ENCODE data around the gene GALNT13.

GALNT13 gene

DNA sequence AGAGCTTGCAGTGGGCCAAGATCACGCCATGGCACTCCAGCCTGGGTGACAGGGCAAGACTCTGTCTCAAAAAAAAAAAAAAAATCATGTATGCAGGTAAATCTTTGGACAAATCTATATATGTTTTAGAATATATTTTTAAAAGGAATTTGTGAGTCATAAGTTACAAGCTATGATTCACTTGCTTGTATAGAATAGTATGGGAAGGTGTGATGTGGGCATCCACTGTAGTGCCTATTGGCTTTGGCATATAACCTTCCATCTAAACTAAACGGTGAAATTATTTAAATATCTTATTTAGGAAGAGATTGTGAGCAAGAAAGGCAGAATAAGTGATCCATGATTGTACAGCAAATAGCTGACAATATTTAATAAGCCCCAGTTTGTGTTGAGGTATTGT, 261.1 kb downstream of the GALNT13 start:
- no peak for DNase-seq

DNA sequence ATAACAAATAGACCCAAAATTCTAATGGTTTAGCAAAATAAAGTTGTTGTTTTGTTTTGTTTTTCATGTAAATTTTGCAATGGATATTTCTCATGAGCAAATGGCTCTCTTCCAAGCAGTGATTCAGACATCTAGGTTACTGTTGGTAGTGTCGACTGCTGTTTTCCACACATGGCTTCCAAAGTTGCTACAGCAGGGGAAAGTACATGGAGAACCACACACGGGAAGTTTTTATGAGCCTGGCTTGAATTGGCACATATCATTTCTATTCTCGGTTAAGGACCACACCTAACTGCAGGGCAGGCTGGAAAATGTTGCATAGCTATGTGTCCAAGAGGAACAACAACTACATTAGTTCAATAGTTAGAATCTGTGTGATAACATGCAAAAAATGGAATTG, 262.1 kb downstream of the GALNT13 start:
- no peak for DNase-seq

DNA sequence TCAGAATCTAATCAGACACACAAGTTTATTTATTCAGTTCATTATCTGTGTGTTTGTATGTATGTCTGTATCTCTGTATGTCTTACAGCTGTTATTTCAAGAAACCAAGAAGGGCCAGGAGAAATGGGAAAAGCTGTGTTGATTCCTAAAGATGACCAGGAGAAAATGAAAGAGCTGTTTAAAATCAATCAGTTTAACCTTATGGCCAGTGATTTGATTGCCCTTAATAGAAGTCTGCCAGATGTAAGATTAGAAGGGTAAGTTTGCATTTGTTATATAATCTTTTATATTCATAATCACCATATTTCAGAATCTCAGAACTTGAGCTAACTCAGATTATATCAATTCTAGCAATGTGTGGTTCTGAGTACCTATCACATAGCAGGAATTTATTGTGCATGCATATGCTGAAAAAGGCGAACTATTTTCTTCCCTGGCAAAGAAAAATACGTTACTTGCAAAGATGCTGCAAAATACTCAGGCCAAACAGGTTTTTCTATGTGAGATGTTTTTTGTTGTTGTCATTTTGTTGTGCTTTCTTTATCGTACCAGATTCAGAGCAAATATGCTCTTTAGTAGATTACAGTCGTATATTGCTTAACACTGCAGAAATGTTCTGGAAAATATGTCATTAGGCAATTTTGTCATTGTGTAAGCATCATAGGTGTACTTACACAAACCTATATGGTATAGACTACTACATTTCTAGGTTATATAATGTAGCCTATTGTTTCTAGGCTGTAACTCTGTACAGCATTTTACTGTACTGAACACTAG, 268.7 kb downstream of the GALNT13 start:
- no peak for DNase-seq

DNA sequence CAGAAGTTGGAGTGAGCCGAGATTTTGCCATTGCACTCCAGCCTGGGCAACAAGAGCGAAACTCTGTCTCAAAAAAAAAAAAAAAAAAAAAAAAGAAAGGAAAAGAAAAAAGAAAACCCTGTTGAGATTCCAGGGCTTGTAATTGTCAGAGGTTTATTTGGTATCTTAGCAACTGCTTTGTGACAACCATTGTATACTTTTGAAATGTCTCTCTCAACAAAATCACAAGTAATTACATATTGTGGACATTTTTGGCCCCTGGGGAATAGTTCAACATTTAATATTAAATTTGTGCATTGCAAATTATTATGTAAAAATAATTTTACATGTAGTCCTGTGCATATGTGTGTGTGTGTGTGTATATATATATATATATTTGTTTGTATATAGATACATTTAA, 270.8 kb downstream of the GALNT13 start:
- no peak for DNase-seq

DNA sequence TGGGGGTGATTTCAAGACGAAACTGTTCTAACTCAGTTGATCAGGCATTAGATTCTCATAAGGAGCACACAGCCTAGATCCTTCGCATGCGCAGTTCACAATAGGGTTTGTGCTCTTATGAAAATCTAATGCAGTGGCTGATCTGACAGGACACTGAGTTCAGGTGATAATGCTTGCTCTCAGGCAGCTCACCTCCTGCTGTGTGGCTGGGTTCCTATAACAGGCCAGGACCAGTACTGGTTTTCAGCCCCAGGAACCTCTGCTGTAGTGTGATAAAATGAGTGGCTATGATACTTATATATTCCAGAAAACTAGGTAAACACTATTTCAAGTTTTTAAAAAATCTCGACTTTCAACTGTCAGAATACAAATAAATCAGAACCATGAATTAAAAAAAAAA, 271.4 kb downstream of the GALNT13 start:
- DNase-seq, result no peak

DNA sequence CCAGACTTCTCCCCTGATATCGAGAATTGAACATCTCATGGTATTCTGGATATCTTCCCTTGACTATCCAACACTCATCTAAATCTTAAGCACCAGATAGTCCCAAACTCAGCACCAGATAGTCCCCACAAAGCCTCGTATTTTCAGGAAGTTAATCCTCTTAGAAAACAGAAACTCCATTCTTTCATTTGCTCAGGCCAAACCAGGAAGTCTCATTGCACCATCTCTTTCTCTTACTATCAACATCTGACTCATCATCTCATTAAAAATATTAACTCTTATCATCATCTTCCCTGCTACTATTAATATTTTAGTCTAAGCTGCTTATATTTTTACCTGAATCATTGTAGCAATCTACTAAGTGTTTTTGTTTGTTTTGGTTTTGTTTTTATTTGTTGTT, 286.4 kb downstream of the GALNT13 start:
- DNase-seq, result no peak

DNA sequence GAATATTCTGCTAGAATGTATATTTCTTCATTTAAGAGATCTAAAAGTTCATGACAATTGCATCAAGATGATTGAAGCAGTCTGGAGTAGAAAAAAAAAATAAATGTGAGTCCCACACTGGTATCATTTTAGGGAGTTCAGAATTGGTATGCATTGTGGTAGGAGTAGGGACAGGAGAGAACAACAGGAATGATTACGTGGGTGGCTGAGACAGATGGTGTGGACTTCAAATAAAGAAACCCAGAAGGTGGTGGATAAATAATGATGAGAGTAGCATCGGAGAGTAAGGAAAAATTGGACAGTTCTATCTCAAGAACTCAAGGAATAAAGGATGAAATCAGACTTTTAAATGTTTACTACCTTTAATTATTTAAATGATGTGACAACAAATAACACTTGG, 289.6 kb downstream of the GALNT13 start:
- DNase-seq, result no peak

DNA sequence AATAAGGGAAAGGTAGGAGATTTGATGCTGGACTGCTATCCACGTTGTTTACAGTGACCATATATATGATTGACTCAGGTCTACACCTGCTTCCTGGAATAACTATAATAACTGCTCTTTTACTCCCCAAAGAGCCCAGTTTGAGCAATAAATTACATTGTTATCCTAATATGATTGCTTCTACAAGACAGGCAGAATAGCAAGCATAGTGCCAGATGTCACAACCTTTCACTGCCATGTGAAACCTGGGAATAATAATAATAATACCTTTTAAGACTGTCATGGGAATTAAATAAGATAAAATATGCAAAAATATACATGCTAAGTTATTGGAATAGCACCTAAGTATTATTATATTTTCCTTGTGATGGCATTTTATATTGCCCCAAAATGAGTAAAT, 298.7 kb downstream of the GALNT13 start:
- no peak for DNase-seq

DNA sequence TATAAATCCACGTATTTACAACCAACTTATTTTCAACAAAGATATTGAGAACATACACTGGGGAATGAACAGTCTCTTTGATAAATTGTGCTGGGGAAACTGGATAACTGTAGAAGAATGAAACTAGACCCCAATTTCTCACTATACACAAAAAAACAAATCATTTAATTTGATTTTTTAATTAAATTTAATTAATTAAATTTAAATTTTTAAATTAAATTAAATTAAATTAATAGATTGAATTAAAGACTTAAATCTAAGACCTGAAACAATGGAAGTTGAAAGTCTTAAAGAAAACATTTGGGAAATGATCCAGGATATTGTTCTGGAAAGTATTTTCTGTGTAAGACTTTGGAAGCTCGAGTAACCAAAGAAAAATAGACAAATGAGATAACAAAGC, 301.4 kb downstream of the GALNT13 start:
- DNase-seq, result no peak

DNA sequence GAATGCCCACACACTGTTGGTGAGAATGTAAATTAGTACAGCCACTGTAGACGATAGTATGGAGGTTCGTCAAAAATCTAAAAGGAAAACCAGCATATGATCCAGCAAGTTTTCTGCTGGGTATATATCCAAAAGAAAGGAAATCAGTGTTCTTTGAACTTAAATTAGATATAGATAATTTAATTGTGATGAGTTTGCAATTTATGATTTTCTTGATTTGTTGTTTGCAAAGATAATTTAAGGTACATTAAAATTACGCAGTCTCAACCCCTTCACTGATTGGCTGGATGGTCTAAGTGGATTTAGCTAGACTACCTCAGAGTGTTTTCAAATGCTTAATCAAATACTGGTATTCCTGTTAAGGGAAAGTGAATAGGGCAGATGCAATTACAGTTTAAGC, 302.2 kb downstream of the GALNT13 start:
- no peak for DNase-seq

DNA sequence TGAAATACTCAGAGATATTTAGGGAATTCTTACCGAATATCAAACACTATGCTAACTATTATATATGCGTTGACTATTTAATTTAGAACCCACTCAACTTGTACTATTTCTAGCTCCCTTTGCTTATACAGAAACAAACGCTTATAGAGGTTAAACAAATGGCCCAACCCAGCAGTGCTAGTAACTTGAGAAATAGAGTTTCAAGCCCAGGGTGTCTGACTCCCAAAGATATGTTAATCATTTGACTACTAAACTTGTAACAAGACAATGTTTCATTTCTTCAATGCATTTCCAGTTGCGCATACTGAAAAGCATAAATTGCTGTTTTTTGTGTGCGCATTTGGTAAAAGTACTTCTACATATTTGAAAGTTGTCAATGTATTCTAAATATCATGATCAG, 310.3 kb downstream of the GALNT13 start:
- DNase-seq, result no peak

DNA sequence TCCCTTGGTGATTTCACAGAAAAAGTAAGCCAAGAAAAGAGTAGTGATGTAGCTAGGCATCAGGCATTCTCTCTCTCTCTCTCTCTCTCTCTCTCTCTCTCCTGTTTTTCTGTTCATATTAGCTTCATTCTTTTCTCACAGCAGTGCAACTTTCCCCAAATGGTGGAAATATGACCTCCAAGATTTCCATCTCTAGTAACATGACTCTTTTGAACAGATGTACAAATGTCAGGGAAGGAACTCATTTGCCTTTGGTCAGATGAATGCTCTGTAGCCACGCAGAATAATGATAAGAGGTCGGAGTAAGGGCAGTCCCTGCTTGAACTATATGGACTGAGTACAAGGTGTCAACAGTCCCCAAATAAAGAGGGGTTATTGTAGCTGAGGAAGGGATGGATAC, 316.2 kb downstream of the GALNT13 start:
- no peak for DNase-seq

DNA sequence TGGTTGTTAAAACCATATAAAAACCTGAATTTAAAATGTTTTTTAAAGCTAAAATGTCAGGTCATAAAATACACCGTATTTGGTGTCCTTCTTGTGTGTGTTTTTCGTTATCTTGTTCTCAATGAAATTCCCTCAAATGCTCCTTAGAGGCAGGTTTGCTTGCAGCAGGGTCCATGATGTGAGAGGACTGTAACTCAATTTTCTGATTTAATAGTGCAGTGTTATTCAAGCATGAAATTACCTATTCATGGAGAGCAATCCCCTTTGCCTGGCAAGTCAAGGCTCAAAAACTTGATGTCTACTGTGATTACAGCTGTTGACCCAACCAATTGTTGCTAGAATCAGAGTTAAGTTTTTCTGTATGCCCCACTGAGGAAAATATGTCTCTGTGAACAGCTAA, 318.2 kb downstream of the GALNT13 start:
- no peak for DNase-seq

DNA sequence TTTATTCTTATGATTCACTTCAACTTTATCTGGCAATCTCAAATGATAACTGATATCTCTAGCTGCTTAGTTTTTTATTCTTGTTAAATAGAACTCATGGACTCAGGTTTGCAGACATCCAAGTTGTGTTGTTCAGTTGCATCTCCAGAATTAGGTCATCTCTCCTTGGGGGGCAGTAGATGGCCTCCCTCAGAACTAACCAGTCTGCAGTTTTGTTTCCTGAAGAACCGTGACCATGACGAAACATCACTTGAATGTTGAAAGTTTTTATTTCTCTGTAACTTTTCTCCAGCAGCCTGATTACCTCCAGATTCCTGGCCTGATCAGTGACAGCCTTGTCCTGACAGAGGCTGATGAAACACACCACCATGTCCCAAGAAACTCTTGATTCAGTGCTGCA, 321.5 kb downstream of the GALNT13 start:
- no peak for DNase-seq

DNA sequence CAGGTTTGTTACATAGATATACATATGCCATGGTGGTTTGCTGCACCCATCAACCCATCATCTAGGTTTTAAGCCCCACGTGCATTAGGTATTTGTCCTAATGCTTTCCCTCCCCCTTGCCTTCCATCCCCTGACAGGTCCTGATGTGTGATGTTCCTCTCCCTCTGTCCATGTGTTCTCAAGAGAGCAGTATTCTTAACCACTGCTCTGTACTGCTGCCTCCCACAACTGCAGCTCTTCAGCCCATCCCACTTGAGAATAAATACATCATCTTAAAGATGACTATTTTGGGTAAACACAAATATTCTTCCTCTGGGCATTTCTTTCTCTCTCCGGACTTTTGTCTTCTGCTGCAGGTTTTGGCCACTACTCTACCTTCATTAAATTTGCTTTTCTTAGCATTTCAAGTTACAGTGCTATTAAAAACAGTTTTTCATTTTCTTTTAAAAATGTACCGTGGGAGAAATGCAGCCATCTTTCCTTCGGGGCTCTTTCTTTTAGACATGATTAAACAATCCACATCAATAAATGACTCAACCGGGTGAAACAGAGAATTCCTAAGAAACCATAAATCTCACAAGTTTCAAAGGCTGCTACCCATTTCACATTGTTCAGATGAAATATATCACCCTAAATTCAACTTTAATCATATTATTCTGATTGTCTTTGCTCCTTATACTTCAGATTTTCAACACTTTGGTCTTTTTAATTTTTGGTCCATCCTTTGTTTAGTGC, 323.4 kb downstream of the GALNT13 start:
- no peak for DNase-seq

DNA sequence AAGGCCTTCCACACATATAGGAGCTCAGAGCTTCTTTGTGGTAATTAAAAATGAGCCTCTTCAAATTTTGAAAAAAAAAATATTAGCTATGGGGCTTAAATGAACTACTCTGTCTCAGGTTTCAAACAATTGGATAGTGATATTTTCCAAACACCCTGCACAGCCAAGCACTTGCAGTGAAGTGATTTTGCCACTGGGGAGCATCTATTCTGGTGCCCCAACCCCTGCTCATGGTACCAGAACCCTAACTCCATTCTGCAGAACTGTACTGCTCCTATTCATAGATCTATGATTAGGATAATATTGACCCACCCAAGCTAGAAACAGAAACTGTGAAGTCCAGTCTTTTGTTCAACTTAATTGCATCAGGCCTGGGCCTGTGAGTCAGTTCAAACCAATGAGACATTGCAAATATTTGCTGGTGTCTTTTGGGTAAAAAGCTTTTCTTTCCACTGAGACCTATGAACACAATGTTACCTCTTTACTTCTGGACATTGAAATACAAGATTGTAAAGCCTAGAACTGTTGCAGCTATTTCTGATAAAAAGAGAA, 324.0 kb downstream of the GALNT13 start:
- no peak for DNase-seq

DNA sequence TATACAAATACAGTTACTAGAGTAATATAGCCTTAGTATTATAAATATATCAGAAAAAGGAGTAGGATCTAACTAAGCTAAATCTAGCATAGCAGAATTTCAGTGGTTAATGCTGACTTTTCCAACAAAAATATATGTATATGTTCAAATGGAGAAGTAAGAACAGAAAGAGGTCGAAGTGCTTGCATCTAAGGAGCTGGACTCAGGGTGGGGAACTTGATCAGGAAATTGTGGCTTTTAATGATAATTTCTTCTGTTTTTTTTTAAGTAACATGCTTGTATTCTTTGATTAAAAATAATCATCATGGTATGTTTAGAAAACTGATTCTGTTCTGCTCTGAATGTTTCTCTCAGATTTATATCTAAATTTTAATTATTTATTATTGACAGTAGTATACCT, 327.1 kb downstream of the GALNT13 start:
- no peak for DNase-seq

DNA sequence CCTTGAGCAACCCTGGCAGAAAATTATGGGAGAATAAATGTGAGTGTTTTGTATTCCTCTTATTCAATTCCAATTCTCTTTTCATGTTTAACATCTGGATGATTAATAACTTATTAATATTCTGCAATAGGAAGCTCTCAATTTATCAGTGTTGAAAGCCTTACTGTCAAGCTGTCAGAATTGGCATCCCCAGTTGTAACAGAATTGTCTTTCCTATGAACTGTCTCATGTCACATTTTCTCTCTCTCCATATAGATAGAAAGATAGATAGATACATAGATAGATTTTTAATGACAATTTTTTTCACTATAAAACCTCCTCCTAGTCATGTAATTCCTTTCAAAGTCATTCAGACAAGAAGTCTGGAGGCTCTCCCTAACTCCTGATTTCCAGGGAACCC, 331.5 kb downstream of the GALNT13 start:
- no peak for DNase-seq

DNA sequence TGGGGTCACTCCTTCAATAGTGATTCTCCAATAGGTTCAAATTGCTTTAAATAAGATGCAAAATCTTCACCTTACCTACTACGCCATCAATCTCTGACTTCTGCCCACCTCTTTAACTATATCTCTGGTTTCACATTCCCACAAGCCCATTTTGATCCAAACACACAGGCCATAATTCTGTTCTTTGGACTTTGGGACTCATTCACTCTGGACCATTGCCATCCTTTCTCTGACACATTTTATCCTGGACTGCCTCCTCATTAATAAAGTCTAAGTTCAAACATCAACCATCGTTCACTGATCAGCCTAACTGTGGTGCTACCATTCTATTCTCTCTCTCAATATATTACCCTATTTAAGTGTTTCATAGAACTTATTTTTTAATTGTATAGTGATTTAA, 332.2 kb downstream of the GALNT13 start:
- no peak for DNase-seq

DNA sequence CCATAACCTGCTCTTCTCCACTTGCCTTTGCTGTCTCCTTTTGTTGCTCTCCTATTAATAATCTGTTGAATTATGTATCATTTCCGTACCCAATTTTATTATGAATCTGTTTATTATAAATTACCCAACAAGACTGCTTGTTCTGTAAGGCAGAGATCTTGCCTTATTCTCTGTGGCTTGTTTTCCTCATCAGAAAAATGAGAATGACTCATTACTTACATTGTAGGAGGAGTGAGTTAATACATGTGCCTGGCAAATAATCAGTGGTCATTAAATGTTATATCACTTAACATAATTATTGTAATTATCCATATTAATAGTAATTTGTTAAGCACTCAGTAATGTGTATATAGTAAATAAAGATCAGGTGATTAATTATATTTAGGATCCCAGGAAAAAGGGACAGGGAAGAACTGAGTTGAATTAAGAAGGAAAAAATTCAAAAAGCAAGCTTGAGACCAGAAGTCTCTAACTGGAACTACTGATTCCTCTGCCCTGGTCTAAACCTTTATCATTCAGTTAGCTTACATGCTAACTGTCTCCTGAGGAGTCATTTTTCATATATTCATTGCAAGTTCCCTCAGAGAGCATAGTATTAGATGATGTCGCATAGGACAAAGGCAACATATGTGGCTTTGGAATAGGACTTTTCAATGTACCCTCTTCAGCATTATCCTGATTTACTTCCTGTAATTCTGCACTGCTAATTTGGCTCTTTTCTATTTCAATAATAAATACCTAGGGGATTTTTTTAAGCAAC, 335.7 kb downstream of the GALNT13 start:
- no peak for DNase-seq

DNA sequence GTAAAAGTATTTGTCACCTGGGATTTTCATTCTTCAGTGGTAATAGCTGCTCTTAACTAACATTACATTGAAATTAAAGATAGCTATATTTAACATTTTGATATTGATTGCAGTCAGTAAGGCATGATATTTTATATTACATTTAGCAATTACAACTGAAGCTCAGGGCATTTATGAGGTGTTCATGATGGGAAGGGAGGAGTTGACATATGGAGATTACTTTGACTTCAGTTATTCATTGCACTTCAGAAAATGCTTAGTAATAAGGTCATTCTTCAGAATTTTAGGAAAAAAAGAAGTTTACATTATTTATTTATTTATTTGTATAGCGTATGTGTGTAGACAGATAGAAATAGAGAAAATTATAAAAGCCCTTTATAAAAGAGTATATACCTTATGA, 352.0 kb downstream of the GALNT13 start:
- no peak for DNase-seq

DNA sequence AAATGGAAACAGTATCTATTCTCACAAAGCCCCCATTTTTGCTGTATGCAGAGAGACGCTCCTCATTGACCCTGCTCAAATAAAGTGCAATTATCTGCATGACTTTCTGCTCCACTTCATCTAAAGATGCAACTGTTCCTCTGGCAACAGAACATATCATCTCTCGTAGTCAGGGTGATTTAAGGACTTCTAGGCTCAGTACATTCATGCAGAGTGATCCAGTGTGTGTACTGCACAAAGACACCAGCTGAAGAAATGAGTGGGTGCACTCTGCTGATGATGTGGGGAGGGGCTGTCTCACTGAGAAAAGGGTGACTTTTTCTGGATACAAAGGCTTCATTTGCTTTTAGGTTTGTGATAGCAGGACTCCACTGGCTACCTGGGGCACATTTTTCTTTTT, 355.2 kb downstream of the GALNT13 start:
- no peak for DNase-seq

DNA sequence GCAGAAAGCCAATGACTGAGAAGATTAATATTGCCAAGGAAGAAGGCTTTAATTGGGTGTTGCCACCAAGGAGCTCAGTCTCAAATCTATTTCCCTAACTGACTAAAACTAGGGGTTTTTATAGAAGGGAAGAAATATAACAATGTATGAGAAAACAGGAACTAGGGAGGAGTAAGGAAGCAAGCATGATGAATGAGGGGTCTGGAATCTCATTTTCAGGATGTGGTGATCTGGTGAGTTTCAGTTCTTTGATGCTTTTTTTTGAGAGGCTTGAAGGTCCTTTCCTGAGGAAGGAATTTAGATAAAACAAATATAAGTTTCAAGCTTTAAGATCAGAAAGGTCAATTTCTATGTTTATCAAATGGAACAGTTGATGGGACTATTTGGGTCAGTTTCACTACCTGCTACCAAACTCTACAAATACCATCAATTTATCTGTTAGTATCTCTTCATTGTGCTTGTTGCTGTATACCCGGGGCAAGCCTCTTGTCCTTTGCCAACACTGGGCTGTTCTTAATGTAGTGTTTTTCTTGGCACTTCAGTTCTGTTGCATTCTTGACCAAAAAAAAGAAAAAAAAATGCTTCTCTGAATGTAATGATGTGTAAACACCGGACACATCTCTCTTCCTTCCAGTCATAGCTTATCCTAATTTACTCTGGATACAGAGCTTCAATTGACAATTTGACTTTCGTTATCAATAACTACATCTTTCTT, 357.0 kb downstream of the GALNT13 start:
- DNase-seq, result no peak

Measured in stimulated activated naive CD4-positive, alpha-beta T cell treated with Interleukin-2 at 50 U/mL for 16 hours (primary cell).